Panc1 (cell line): ENCODE data around the gene SLC24A4. TPM values are rescaled to one million over a fixed set of nuclear protein-coding genes. Genes with fewer than 3 reads are reported as not detected.

Experiments
- ATAC-seq: fragments of 200-7000 bp; cut with Tn5 transposase; 2 replicates; pipeline ENCODE4 v1.9.1; 2020; ENCODE audit warnings: mild to moderate bottlenecking, moderate library complexity
- BruUV-seq: library from RNA; stranded (reverse); fragments of 400-500 nt; replicated peaks from 2 replicates; lab custom pipeline; 2021; lab: Mats Ljungman, UMichigan
- CTCF ChIA-PET: fragments of 300-600 bp; sonication (Branson Sonifier 250); formaldehyde crosslinking; loops from one replicate; lab custom pipeline; 2022; ENCODE audit warnings: antibody characterized with exemption; lab: Charles Lee
- POLR2A ChIA-PET: fragments of 300-600 bp; sonication (Branson Sonifier 250); formaldehyde crosslinking; loops from one replicate; lab custom pipeline; 2022; ENCODE audit warnings: antibody characterized with exemption; lab: Charles Lee
- DNase-seq: peaks from one replicate; pipeline ENCODE4 v3.0.0-alpha.2; 2010; ENCODE audit warnings: low read depth, low spot score
- H3K27ac ChIP-seq: 2 replicates; pipeline ENCODE4 v1.5.1; 2011; ENCODE audit warnings: mild to moderate bottlenecking, low read length, inconsistent platforms
- H3K27me3 ChIP-seq: fragments of 200-500 bp; sonication (Bioruptor generic); 2 replicates; pipeline ENCODE4 v1.6.0; 2014; ENCODE audit warnings: low read length, inconsistent platforms; ENCODE audit not compliant: control insufficient read depth, insufficient read depth
- H3K36me3 ChIP-seq: fragments of 200-500 bp; sonication (Bioruptor generic); 2 replicates; pipeline ENCODE4 v1.5.1; 2014; ENCODE audit warnings: inconsistent platforms, mild to moderate bottlenecking, low read length, moderate library complexity; ENCODE audit not compliant: control insufficient read depth, insufficient read depth
- H3K4me1 ChIP-seq: 2 replicates; pipeline ENCODE4 v1.5.1; 2011; ENCODE audit warnings: inconsistent platforms, mild to moderate bottlenecking, low read length, moderate library complexity; ENCODE audit not compliant: control insufficient read depth, insufficient read depth
- H3K4me3 ChIP-seq, 2 experiments: 2 replicates each; pipeline ENCODE4 v1.5.1; 2011 to 2012; ENCODE audit warnings: low read depth in 2 of 2, low read length in 2 of 2, mild to moderate bottlenecking in 2 of 2, inconsistent platforms in 1 of 2, moderate library complexity in 1 of 2
- H3K9me3 ChIP-seq: fragments of 200-500 bp; sonication (Bioruptor generic); 2 replicates; pipeline ENCODE4 v1.5.1; 2014; ENCODE audit warnings: low read depth, mild to moderate bottlenecking, inconsistent platforms, low read length, moderate library complexity; ENCODE audit not compliant: control insufficient read depth, insufficient read depth
- POLR2AphosphoS5 ChIP-seq: IDR thresholded peaks from 2 replicates; pipeline ENCODE4 v1.6.1; 2012; ENCODE audit warnings: mild to moderate bottlenecking, low read depth, low read length, moderate library complexity
- SIN3A ChIP-seq: IDR thresholded peaks from 2 replicates; pipeline ENCODE4 v1.6.1; 2012; ENCODE audit warnings: low read depth, mild to moderate bottlenecking, low read length, moderate library complexity, borderline replicate concordance; ENCODE audit not compliant: insufficient read depth
- TCF7L2 ChIP-seq: IDR thresholded peaks from 2 replicates; pipeline ENCODE4 v1.6.1; 2011; ENCODE audit warnings: mild to moderate bottlenecking, low read depth, low read length, inconsistent platforms
- in situ Hi-C: cut with HindIII; loops from 2 replicates; pipeline ENCODE4 v1.10.0; 2016; ENCODE audit warnings: low sequenced_read_pairs, low pct_unique_long_range_greater_than_20kb
- intact Hi-C: fragments of 100-400 bp; cut with micrococcal nuclease; formaldehyde crosslinking; loops from one replicate; pipeline ENCODE4 v1.10.0; 2022; ENCODE audit not compliant: unreplicated experiment
- total RNA-seq: library from RNA; stranded (reverse); gene quantifications from one replicate; pipeline ENCODE4 v1.2.1, GENCODE V29; 2021; ENCODE audit not compliant: unreplicated experiment
- TF ChIP-seq, protein P1 (sequence below): fragments of 450-650 bp; IDR thresholded peaks from 2 replicates; pipeline ENCODE4 v1.5.1; 2017; ENCODE audit warnings: mild to moderate bottlenecking
- TF ChIP-seq, protein P2 (sequence below), 2 experiments: IDR thresholded peaks; 2 replicates each; pipeline ENCODE4 v1.6.1; 2011 to 2012; ENCODE audit warnings: low read depth in 2 of 2, control low read depth in 1 of 2, low read length in 1 of 2, mild to moderate bottlenecking in 1 of 2, moderate library complexity in 1 of 2; ENCODE audit not compliant: insufficient read depth in 1 of 2

Gene SLC24A4
- total RNA-seq, 1 experiment from 2014 or later: not detected

DNA sequence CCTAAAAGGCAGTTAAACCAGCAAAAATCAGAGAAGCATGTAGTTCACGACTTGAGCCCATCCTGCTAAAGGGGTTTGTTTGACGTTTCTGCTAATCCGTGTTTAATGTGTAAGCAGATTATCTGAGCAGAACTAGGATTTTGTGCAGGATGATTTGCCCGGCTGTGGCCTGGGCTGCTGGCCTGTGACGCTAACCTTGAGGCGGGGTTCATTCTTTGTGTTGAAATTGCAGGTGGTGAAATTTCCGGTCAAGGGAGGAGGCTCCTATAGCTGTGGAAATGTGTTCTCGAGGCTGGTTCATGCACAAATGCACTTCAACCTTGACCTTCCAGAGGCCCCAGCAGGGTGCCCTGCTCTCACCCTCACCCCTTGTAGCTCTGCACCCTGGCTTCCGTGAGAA lies 63.7 kb downstream of the SLC24A4 start:
- TF ChIP-seq TCF7L2: no peak
- TF ChIP-seq SIN3A: no peak
- TF ChIP-seq, protein P1, sequence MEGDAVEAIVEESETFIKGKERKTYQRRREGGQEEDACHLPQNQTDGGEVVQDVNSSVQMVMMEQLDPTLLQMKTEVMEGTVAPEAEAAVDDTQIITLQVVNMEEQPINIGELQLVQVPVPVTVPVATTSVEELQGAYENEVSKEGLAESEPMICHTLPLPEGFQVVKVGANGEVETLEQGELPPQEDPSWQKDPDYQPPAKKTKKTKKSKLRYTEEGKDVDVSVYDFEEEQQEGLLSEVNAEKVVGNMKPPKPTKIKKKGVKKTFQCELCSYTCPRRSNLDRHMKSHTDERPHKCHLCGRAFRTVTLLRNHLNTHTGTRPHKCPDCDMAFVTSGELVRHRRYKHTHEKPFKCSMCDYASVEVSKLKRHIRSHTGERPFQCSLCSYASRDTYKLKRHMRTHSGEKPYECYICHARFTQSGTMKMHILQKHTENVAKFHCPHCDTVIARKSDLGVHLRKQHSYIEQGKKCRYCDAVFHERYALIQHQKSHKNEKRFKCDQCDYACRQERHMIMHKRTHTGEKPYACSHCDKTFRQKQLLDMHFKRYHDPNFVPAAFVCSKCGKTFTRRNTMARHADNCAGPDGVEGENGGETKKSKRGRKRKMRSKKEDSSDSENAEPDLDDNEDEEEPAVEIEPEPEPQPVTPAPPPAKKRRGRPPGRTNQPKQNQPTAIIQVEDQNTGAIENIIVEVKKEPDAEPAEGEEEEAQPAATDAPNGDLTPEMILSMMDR: no peak
- TF ChIP-seq, protein P2, sequence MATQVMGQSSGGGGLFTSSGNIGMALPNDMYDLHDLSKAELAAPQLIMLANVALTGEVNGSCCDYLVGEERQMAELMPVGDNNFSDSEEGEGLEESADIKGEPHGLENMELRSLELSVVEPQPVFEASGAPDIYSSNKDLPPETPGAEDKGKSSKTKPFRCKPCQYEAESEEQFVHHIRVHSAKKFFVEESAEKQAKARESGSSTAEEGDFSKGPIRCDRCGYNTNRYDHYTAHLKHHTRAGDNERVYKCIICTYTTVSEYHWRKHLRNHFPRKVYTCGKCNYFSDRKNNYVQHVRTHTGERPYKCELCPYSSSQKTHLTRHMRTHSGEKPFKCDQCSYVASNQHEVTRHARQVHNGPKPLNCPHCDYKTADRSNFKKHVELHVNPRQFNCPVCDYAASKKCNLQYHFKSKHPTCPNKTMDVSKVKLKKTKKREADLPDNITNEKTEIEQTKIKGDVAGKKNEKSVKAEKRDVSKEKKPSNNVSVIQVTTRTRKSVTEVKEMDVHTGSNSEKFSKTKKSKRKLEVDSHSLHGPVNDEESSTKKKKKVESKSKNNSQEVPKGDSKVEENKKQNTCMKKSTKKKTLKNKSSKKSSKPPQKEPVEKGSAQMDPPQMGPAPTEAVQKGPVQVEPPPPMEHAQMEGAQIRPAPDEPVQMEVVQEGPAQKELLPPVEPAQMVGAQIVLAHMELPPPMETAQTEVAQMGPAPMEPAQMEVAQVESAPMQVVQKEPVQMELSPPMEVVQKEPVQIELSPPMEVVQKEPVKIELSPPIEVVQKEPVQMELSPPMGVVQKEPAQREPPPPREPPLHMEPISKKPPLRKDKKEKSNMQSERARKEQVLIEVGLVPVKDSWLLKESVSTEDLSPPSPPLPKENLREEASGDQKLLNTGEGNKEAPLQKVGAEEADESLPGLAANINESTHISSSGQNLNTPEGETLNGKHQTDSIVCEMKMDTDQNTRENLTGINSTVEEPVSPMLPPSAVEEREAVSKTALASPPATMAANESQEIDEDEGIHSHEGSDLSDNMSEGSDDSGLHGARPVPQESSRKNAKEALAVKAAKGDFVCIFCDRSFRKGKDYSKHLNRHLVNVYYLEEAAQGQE (IDR thresholded peaks at IDR 0.05; ENCODE audit: insufficient read depth in 1 of 2, low read depth in 2 of 2, low read length in 1 of 2): no peak
- no peak for TF ChIP-seq POLR2AphosphoS5
- H3K27me3 ChIP-seq: no peaks in the 10 kb centered on the region
- no peaks in the 10 kb centered on the region for H3K36me3 ChIP-seq
- DNase-seq (no peak), ATAC-seq (no peak)
- no peak overlapping the region for H3K4me3 ChIP-seq
- in situ Hi-C loops (no loop called here), intact Hi-C loops (no loop called here)
- ChIA-PET POLR2A (interaction anchor here (0.7 kb wide), 1 partner anchor 133 kb away, joined by 3 read pairs; no protein-coding TSS in a partner anchor), CTCF (interaction anchor here (0.7 kb wide), 1 partner anchor 129 kb away, joined by 9 read pairs; no protein-coding TSS in a partner anchor)
- H3K9me3 ChIP-seq: no peaks in the 10 kb centered on the region
- no peak overlapping the region for H3K27ac ChIP-seq
- no peaks in the 10 kb centered on the region for H3K4me1 ChIP-seq
- no TSS peak for BruUV-seq

DNA sequence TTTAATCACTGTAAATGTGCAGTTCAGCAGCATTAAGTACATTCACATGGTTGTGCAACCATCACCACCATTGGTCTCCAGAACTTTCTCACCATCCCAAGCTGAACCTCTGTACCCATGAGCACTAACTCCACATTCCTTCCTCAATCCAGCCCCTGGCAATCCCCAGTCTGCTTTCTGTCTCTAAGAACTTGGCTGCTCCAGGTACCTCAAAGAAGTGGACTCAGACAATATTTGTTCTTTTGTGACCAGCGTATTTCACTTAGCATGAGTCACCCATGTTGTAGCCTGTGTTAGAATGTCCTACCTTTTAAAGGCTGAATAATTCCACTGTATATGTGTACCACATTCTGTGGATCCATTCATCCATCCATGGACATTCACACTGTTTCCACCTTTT lies 64.6 kb downstream of the SLC24A4 start:
- ATAC-seq: no peak
- intact Hi-C loops: no loop called here
- no peak overlapping the region for H3K27ac ChIP-seq
- in situ Hi-C loops: no loop called here
- H3K27me3 ChIP-seq: no peaks in the 10 kb centered on the region
- DNase-seq: no peak
- TF ChIP-seq POLR2AphosphoS5 (no peak), TCF7L2 (no peak), SIN3A (no peak)
- TF ChIP-seq, protein P1: no peak
- TF ChIP-seq, protein P2 (IDR thresholded peaks at IDR 0.05; ENCODE audit: insufficient read depth in 1 of 2, low read depth in 2 of 2, low read length in 1 of 2): no peak
- no TSS peak for BruUV-seq
- H3K4me1 ChIP-seq: no peaks in the 10 kb centered on the region
- H3K4me3 ChIP-seq: no peak overlapping the region
- no peaks in the 10 kb centered on the region for H3K9me3 ChIP-seq
- POLR2A ChIA-PET: no interaction called here
- CTCF ChIA-PET: no interaction called here
- no peaks in the 10 kb centered on the region for H3K36me3 ChIP-seq
